H9 (cell line): ENCODE results near the gene ZC3HAV1. TPM values are rescaled to one million over a fixed set of nuclear protein-coding genes. Genes with fewer than 3 reads are reported as not detected.

ENCODE experiments used
- DNase-seq: peaks from one replicate; pipeline ENCODE4 v3.0.0-alpha.2; 2017
- H2AFZ ChIP-seq: one replicate; pipeline ENCODE4 v1.6.1; 2013; ENCODE audit warnings: mild to moderate bottlenecking, low read length, control low read depth, moderate library complexity
- H2AK5ac ChIP-seq: 2 replicates; pipeline ENCODE4 v1.6.1; 2013; ENCODE audit warnings: low read length, control low read depth, mixed read lengths; ENCODE audit not compliant: insufficient read length
- H2BK120ac ChIP-seq: one replicate; pipeline ENCODE4 v1.6.1; 2013; ENCODE audit warnings: low read depth, mild to moderate bottlenecking, low read length, control low read depth, inconsistent platforms; ENCODE audit not compliant: poor library complexity, severe bottlenecking
- H2BK12ac ChIP-seq: 2 replicates; pipeline ENCODE4 v1.6.1; 2013; ENCODE audit warnings: low read length, control low read depth, mixed read lengths, low read depth; ENCODE audit not compliant: insufficient read length
- H2BK15ac ChIP-seq: 2 replicates; pipeline ENCODE4 v1.6.1; 2013; ENCODE audit warnings: low read depth, low read length, control low read depth
- H2BK20ac ChIP-seq: one replicate; pipeline ENCODE4 v1.6.1; 2013; ENCODE audit warnings: low read depth, mild to moderate bottlenecking, low read length, control low read depth, inconsistent platforms; ENCODE audit not compliant: poor library complexity, severe bottlenecking
- H2BK5ac ChIP-seq: 2 replicates; pipeline ENCODE4 v1.6.1; 2013; ENCODE audit warnings: low read length, control low read depth, mixed read lengths; ENCODE audit not compliant: insufficient read length
- H3K14ac ChIP-seq: 2 replicates; pipeline ENCODE4 v1.6.1; 2013; ENCODE audit warnings: low read length, control low read depth; ENCODE audit not compliant: insufficient read depth
- H3K18ac ChIP-seq: 2 replicates; pipeline ENCODE4 v1.6.1; 2013; ENCODE audit warnings: low read depth, mild to moderate bottlenecking, mixed read lengths, low read length, control low read depth; ENCODE audit not compliant: insufficient read length
- H3K23ac ChIP-seq: 2 replicates; pipeline ENCODE4 v1.6.1; 2013; ENCODE audit warnings: low read length, control low read depth, mixed read lengths, low read depth; ENCODE audit not compliant: insufficient read length
- H3K23me2 ChIP-seq: 2 replicates; pipeline ENCODE4 v1.6.1; 2013; ENCODE audit warnings: low read depth, mild to moderate bottlenecking, mixed read lengths, low read length, control low read depth; ENCODE audit not compliant: insufficient read length, poor library complexity, severe bottlenecking
- H3K27ac ChIP-seq: 2 replicates; pipeline ENCODE4 v1.5.1; 2013; ENCODE audit warnings: low read length, control low read depth, mixed read lengths, low read depth; ENCODE audit not compliant: insufficient read length
- H3K27me3 ChIP-seq: 2 replicates; pipeline ENCODE4 v1.6.1; 2013; ENCODE audit warnings: low read length, control low read depth, inconsistent platforms; ENCODE audit not compliant: insufficient read depth
- H3K4ac ChIP-seq: 2 replicates; pipeline ENCODE4 v1.6.1; 2013; ENCODE audit warnings: low read depth, mild to moderate bottlenecking, control low read depth, inconsistent platforms, low read length, moderate library complexity
- H3K4me1 ChIP-seq: 2 replicates; pipeline ENCODE4 v1.6.1; 2013; ENCODE audit warnings: low read length, control low read depth, inconsistent platforms; ENCODE audit not compliant: insufficient read depth
- H3K4me2 ChIP-seq: 2 replicates; pipeline ENCODE4 v1.6.1; 2013; ENCODE audit warnings: low read length, control low read depth, mixed read lengths; ENCODE audit not compliant: insufficient read length, insufficient read depth
- H3K56ac ChIP-seq: 2 replicates; pipeline ENCODE4 v1.6.1; 2013; ENCODE audit warnings: low read depth, mild to moderate bottlenecking, mixed read lengths, low read length, control low read depth; ENCODE audit not compliant: insufficient read length
- H3K79me1 ChIP-seq: 2 replicates; pipeline ENCODE4 v1.6.1; 2013; ENCODE audit warnings: low read depth, mild to moderate bottlenecking, moderate library complexity, low read length, control low read depth, inconsistent platforms; ENCODE audit not compliant: insufficient read depth, poor library complexity, severe bottlenecking
- H3K79me2 ChIP-seq: 2 replicates; pipeline ENCODE4 v1.6.1; 2013; ENCODE audit warnings: low read length, control low read depth, inconsistent platforms; ENCODE audit not compliant: insufficient read depth
- H3K9ac ChIP-seq: 2 replicates; pipeline ENCODE4 v1.6.1; 2013; ENCODE audit warnings: low read length, control low read depth, mixed read lengths; ENCODE audit not compliant: insufficient read length; ENCODE audit errors: extremely low read depth
- H3K9me3 ChIP-seq: one replicate; pipeline ENCODE4 v1.6.1; 2013; ENCODE audit warnings: low read depth, low read length, inconsistent platforms; ENCODE audit not compliant: control insufficient read depth
- H3T11ph ChIP-seq: one replicate; pipeline ENCODE4 v1.6.1; 2013; ENCODE audit warnings: mild to moderate bottlenecking, low read length, control low read depth, inconsistent platforms
- H4K20me1 ChIP-seq: one replicate; pipeline ENCODE4 v1.6.1; 2013; ENCODE audit not compliant: control insufficient read depth, insufficient read length, insufficient read depth
- H4K5ac ChIP-seq: 2 replicates; pipeline ENCODE4 v1.6.1; 2013; ENCODE audit warnings: low read depth, mild to moderate bottlenecking, mixed read lengths, low read length, control low read depth; ENCODE audit not compliant: insufficient read length
- H4K8ac ChIP-seq: replicated peaks from 2 replicates; pipeline ENCODE4 v1.6.1; 2013; ENCODE audit warnings: low read length, control low read depth, mixed read lengths, low read depth; ENCODE audit not compliant: insufficient read length
- H4K91ac ChIP-seq: 2 replicates; pipeline ENCODE4 v1.6.1; 2013; ENCODE audit warnings: low read depth, mild to moderate bottlenecking, moderate library complexity, mixed read lengths, low read length, control low read depth; ENCODE audit not compliant: insufficient read length
- H3K27ac Mint-ChIP-seq, 3 experiments: 2 replicates in 2 of 3; 3 replicates in 1 of 3; pipeline ENCODE4 v1.8.0; 2020 to 2021; ENCODE audit warnings: mixed read lengths in 3 of 3, mild to moderate bottlenecking in 1 of 3, moderate library complexity in 1 of 3
- H3K27me3 Mint-ChIP-seq: 2 replicates; pipeline ENCODE4 v1.8.0; 2021; ENCODE audit warnings: low read depth, mild to moderate bottlenecking, moderate library complexity, mixed read lengths
- H3K36me3 Mint-ChIP-seq, 3 experiments: 2 replicates in 2 of 3; 3 replicates in 1 of 3; pipeline ENCODE4 v1.8.0; 2020 to 2021; ENCODE audit warnings: low read depth in 3 of 3, mixed read lengths in 3 of 3; ENCODE audit not compliant: insufficient read depth in 1 of 3
- H3K4me1 Mint-ChIP-seq, 2 experiments: 2 replicates each; pipeline ENCODE4 v1.8.0; 2020; ENCODE audit warnings: mixed read lengths in 2 of 2
- H3K4me3 Mint-ChIP-seq, 2 experiments: 2 replicates in 1 of 2; 3 replicates in 1 of 2; pipeline ENCODE4 v1.8.0; 2020 to 2021; ENCODE audit warnings: mild to moderate bottlenecking in 2 of 2, mixed read lengths in 2 of 2, moderate library complexity in 1 of 2
- H3K9me3 Mint-ChIP-seq, 2 experiments: 2 replicates in 1 of 2; 3 replicates in 1 of 2; pipeline ENCODE4 v1.8.0; 2020; ENCODE audit warnings: mild to moderate bottlenecking in 2 of 2, mixed read lengths in 2 of 2, moderate library complexity in 1 of 2
- CTCF ChIP-seq: fragments of 200-600 bp; sonication (generic); conservative IDR thresholded peaks from 3 replicates; pipeline ENCODE4 v1.8.0; 2021; ENCODE audit warnings: antibody characterized with exemption, mild to moderate bottlenecking
- WGBS: extraction: QIAGEN DNeasy Blood & Tissue Kit; methylation state at CpG from one replicate; pipeline ENCODE4 v1.1.7; 2013; ENCODE audit warnings: missing lambda C conversion rate, low lambda C conversion rate, mixed read lengths; ENCODE audit not compliant: insufficient read length; ENCODE audit errors: extremely low coverage; 5-methylcytosine and 5-hydroxymethylcytosine counted together
- total RNA-seq: library from RNA; stranded (reverse); gene quantifications from 2 replicates; pipeline ENCODE4 v1.2.1, GENCODE V29; 2021

Gene ZC3HAV1
- total RNA-seq, 1 experiment from 2014 or later: 32.8 TPM

GRCh38 chr7:139022286-139022685, 87.2 kb downstream of the ZC3HAV1 start:
- no peaks in the 10 kb centered on the region for H3K79me1 ChIP-seq
- no peak for DNase-seq
- H4K5ac ChIP-seq: no peak overlapping the region
- TF ChIP-seq CTCF: no peak
- no peak overlapping the region for H3K4me3 Mint-ChIP-seq
- H3K23ac ChIP-seq: no peak overlapping the region
- H2BK15ac ChIP-seq: no peak overlapping the region
- no peak overlapping the region for H2BK5ac ChIP-seq
- H4K20me1 ChIP-seq: no peaks in the 10 kb centered on the region
- H3K4me2 ChIP-seq: no peak overlapping the region
- no peak overlapping the region for H4K91ac ChIP-seq
- H3K23me2 ChIP-seq: no peaks in the 10 kb centered on the region
- H2BK120ac ChIP-seq: no peak overlapping the region
- no peaks in the 10 kb centered on the region for H3K27me3 ChIP-seq
- no peaks in the 10 kb centered on the region for H3K27me3 Mint-ChIP-seq
- no peak overlapping the region for H2BK12ac ChIP-seq
- H3K56ac ChIP-seq: no peak overlapping the region
- no peaks in the 10 kb centered on the region for H3K36me3 Mint-ChIP-seq
- H3K27ac Mint-ChIP-seq: 0 out of 7 replicates have a peak overlapping the region, but pooled peaks of 1 of the 3 experiments have one; percentile 14
- H3K9me3 Mint-ChIP-seq: no peaks in the 10 kb centered on the region; a peak in 1 of 5 replicates
- H3K4me1 Mint-ChIP-seq: peaks cover 10% of the 10 kb centered on the region in 2 experiments
- H3K79me2 ChIP-seq: no peaks in the 10 kb centered on the region
- no peaks in the 10 kb centered on the region; the same call in 1 of the 2 replicates for H3K4me1 ChIP-seq
- no peak overlapping the region for H3K4ac ChIP-seq
- no peak overlapping the region for H2BK20ac ChIP-seq
- H4K8ac ChIP-seq: no peak overlapping the region
- H3K27ac ChIP-seq: no peak overlapping the region
- H2AFZ ChIP-seq: no peak overlapping the region
- WGBS: no CpG with 5 or more reads among the region's 4 CpGs
- H2AK5ac ChIP-seq: no peak overlapping the region
- no peak overlapping the region for H3K18ac ChIP-seq
- H3K9me3 ChIP-seq: no peaks in the 10 kb centered on the region
- H3K14ac ChIP-seq: no peak overlapping the region
- no peak overlapping the region for H3K9ac ChIP-seq
- no peak overlapping the region for H3T11ph ChIP-seq
